HepG2 (cell line): ENCODE data around the gene RAB6A. TPM values are rescaled to one million over a fixed set of nuclear protein-coding genes. Genes with fewer than 3 reads are reported as not detected.

Source experiments
- ATAC-seq: fragments of 200-7000 bp; cut with Tn5 transposase; 3 replicates; pipeline ENCODE4 v1.9.1; 2020; ENCODE audit warnings: mild to moderate bottlenecking, moderate library complexity
- BruUV-seq: library from RNA; stranded (reverse); fragments of 400-500 nt; replicated peaks from 2 replicates; lab custom pipeline; 2021; lab: Mats Ljungman, UMichigan
- CTCF ChIA-PET: fragments of 300-600 bp; formaldehyde crosslinking; extraction: SDS; loops from one replicate; lab custom pipeline; 2021; ENCODE audit warnings: low total read pairs, inconsistent platforms, low intra/inter-chr PET ratio; lab: Yijun Ruan, JAX
- POLR2A ChIA-PET: fragments of 350-600 bp; sonication (Branson Sonifier 250); formaldehyde crosslinking; loops from one replicate; lab custom pipeline; 2020; ENCODE audit warnings: antibody characterized with exemption, inconsistent platforms; lab: Yijun Ruan, JAX
- DNase-seq: peaks from one replicate; pipeline ENCODE4 v3.0.0-alpha.2; 2015; ENCODE audit warnings: low spot score
- FAIRE-seq: peaks from 3 replicates; lab custom pipeline; 2011; peaks lifted over from hg19 to GRCh38; lab: Jason Lieb, UNC
- H2AFZ ChIP-seq: one replicate; pipeline ENCODE4 v1.6.1; 2011; ENCODE audit warnings: low read length, inconsistent platforms
- H3K27ac ChIP-seq: fragments of 300-600 bp; 3 replicates; pipeline ENCODE4 v1.8.0; 2011; ENCODE audit warnings: mixed run types, mild to moderate bottlenecking, mixed read lengths, low read length, inconsistent platforms; ENCODE audit not compliant: insufficient read depth; ENCODE audit errors: extremely low read length
- H3K27me3 ChIP-seq, 2 experiments: fragments of 200-600 bp in 1 of 2; 2 replicates in 1 of 2; 3 replicates in 1 of 2; pipeline versions ENCODE4 v1.6.0 to v1.8.0; 2011; ENCODE audit warnings: low read length in 2 of 2, mild to moderate bottlenecking in 2 of 2, moderate library complexity in 2 of 2, inconsistent platforms in 1 of 2; ENCODE audit not compliant: insufficient read depth in 2 of 2, control insufficient read depth in 1 of 2
- H3K36me3 ChIP-seq, 2 experiments: fragments of 200-600 bp in 1 of 2; replicated peaks in 1 of 2; 2 replicates in 1 of 2; 3 replicates in 1 of 2; pipeline versions ENCODE4 v1.5.1 to v1.8.0; 2011; ENCODE audit warnings: low read length in 2 of 2, inconsistent platforms in 1 of 2; ENCODE audit not compliant: insufficient read depth in 2 of 2, control insufficient read depth in 1 of 2
- H3K4me1 ChIP-seq: 2 replicates; pipeline ENCODE4 v1.5.1; 2012; ENCODE audit warnings: low read length, inconsistent platforms; ENCODE audit not compliant: insufficient read depth
- H3K4me2 ChIP-seq: 2 replicates; pipeline ENCODE4 v1.6.0; 2011; ENCODE audit warnings: low read depth, low read length, inconsistent platforms
- H3K4me3 ChIP-seq, 3 experiments: fragments of 200-600 bp in 1 of 3; sonication (generic), shearing (Covaris generic) in 1 of 3; replicated peaks in 1 of 3; 2 replicates each; pipeline ENCODE4 v1.5.1; 2011 to 2016; ENCODE audit warnings: low read length in 3 of 3, inconsistent platforms in 2 of 3, low read depth in 2 of 3, mild to moderate bottlenecking in 2 of 3, control low read depth in 1 of 3, mixed read lengths in 1 of 3; ENCODE audit not compliant: insufficient read depth in 1 of 3
- H3K79me2 ChIP-seq: one replicate; pipeline ENCODE4 v1.6.1; 2011; ENCODE audit warnings: low read length, inconsistent platforms; ENCODE audit not compliant: insufficient read depth
- H3K9ac ChIP-seq: 2 replicates; pipeline ENCODE4 v1.6.0; 2011; ENCODE audit warnings: mild to moderate bottlenecking, low read depth, low read length, inconsistent platforms; ENCODE audit not compliant: insufficient read depth
- H3K9me3 ChIP-seq: 2 replicates; pipeline ENCODE4 v1.5.1; 2012; ENCODE audit warnings: mild to moderate bottlenecking, low read length
- H4K20me1 ChIP-seq: 2 replicates; pipeline ENCODE4 v1.6.0; 2011; ENCODE audit warnings: inconsistent platforms, mild to moderate bottlenecking, low read length, moderate library complexity; ENCODE audit not compliant: insufficient read depth
- MAFF ChIP-seq: IDR thresholded peaks from 2 replicates; pipeline ENCODE4 v1.6.1; 2011; ENCODE audit warnings: low read depth, low read length, improper control_type of control experiment
- MAFK ChIP-seq, 2 experiments: IDR thresholded peaks in 1 of 2; conservative IDR thresholded peaks in 1 of 2; 2 replicates each; pipeline ENCODE4 v1.6.1; 2011; ENCODE audit warnings: improper control_type of control experiment in 2 of 2, low read length in 2 of 2
- WGBS: methylation state at CpG from one replicate; pipeline ENCODE4 v1.1.6; 2017; ENCODE audit warnings: low lambda C conversion rate; 5-methylcytosine and 5-hydroxymethylcytosine counted together
- in situ Hi-C: cut with HindIII; loops from 2 replicates; pipeline ENCODE4 v1.10.0; 2017; ENCODE audit warnings: low pct_unique_long_range_greater_than_20kb; ENCODE audit not compliant: extremely low pct_ligation_motif_present
- intact Hi-C: fragments of 100-400 bp; cut with micrococcal nuclease; formaldehyde crosslinking; loops from one replicate; pipeline ENCODE4 v1.10.0; 2022; ENCODE audit not compliant: unreplicated experiment
- polyA plus RNA-seq, 8 experiments: library from polyadenylated mRNA; depleted of rRNA in 3 of 8; stranded (reverse) in 7 of 8; unstranded in 1 of 8; fragments of >200 nt; fragmentation: Illumina TruSeq in 4 of 8; extraction: Trizol in 4 of 8; gene quantifications; 2 replicates each; pipeline versions ENCODE4 v1.2.1 to v1.2.3, GENCODE V29; 2011 to 2016; ENCODE audit warnings: low read depth in 4 of 8, missing spikeins in 1 of 8, mixed read lengths in 1 of 8; ENCODE audit not compliant: insufficient read depth in 1 of 8
- total RNA-seq, 5 experiments: library from RNA; depleted of rRNA; stranded (reverse); fragments of >200 nt; fragmentation: Illumina TruSeq; extraction: Trizol; gene quantifications; 2 replicates each; pipeline ENCODE4 v1.2.3, GENCODE V29; 2016; ENCODE audit warnings: low read depth in 1 of 5
- TF ChIP-seq, protein P1 (sequence below): sonication (generic); formaldehyde crosslinking; IDR thresholded peaks from 2 replicates; pipeline ENCODE4 v1.4.0; 2020; ENCODE audit warnings: missing genetic modification reagents, borderline replicate concordance

Gene RAB6A
- total and polyA plus RNA-seq, 2 of the 13 experiments (the other 11 are each of a cell fraction or from before 2014, with no cell fraction given) = 74.3 to 121 TPM

DNA sequence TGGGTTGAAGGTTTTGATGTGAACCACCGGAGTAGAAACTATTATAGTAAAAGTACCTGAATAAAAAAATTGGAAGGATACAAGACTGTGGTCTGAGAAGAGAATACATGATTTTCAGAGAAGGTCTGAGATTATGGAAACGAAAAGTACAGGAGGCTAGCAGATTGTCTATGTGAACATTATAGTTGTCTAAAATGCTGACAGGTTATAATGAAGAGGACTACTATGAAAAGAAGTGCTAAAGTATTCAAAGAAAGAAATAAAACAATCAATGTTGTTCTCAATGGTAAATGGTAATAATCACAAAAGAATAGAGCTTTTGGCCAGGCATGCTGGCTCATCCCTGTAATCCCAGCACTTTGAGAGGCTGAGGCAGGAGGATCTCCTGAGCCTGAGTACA is 34.0 kb downstream of the RAB6A start:
- WGBS = 97% methylated on average over 2 of the region's 2 CpGs
- TF ChIP-seq MAFF (0 out of 2 replicates have a peak, but pooled peaks have one; percentile 24), MAFK (conservative IDR thresholded peaks at IDR 0.05 in 1 of 2, IDR thresholded peaks at IDR 0.05 in 1 of 2; ENCODE audit: low read length in 2 of 2) (peak; percentile 30 to 63; a peak in 3 of 4 replicates)
- TF ChIP-seq, protein P1, sequence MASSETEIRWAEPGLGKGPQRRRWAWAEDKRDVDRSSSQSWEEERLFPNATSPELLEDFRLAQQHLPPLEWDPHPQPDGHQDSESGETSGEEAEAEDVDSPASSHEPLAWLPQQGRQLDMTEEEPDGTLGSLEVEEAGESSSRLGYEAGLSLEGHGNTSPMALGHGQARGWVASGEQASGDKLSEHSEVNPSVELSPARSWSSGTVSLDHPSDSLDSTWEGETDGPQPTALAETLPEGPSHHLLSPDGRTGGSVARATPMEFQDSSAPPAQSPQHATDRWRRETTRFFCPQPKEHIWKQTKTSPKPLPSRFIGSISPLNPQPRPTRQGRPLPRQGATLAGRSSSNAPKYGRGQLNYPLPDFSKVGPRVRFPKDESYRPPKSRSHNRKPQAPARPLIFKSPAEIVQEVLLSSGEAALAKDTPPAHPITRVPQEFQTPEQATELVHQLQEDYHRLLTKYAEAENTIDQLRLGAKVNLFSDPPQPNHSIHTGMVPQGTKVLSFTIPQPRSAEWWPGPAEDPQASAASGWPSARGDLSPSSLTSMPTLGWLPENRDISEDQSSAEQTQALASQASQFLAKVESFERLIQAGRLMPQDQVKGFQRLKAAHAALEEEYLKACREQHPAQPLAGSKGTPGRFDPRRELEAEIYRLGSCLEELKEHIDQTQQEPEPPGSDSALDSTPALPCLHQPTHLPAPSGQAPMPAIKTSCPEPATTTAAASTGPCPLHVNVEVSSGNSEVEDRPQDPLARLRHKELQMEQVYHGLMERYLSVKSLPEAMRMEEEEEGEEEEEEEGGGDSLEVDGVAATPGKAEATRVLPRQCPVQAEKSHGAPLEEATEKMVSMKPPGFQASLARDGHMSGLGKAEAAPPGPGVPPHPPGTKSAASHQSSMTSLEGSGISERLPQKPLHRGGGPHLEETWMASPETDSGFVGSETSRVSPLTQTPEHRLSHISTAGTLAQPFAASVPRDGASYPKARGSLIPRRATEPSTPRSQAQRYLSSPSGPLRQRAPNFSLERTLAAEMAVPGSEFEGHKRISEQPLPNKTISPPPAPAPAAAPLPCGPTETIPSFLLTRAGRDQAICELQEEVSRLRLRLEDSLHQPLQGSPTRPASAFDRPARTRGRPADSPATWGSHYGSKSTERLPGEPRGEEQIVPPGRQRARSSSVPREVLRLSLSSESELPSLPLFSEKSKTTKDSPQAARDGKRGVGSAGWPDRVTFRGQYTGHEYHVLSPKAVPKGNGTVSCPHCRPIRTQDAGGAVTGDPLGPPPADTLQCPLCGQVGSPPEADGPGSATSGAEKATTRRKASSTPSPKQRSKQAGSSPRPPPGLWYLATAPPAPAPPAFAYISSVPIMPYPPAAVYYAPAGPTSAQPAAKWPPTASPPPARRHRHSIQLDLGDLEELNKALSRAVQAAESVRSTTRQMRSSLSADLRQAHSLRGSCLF (CRISPR knock-in tag) = no peak
- Histone ChIP-seq H3K36me3 (peaks cover 4 to 27% of the 10 kb centered on the region in 2 experiments; a peak in 4 of 5 replicates), H3K9ac (no peak overlapping the region), H3K4me2 (no peak overlapping the region), H3K27ac (no peak overlapping the region), H3K27me3 (no peaks in the 10 kb centered on the region), H4K20me1 (peaks cover 3% of the 10 kb centered on the region; the same call in 1 of the 2 replicates), H3K79me2 (peaks cover 53% of the 10 kb centered on the region), H3K9me3 (no peaks in the 10 kb centered on the region), H3K4me1 (no peaks in the 10 kb centered on the region), H3K4me3 (no peak overlapping the region), H2AFZ (no peak overlapping the region)
- intact Hi-C loops (no loop called here), in situ Hi-C loops (no loop called here)
- CTCF ChIA-PET = no interaction called here
- no TSS peak for BruUV-seq
- no peak for DNase-seq
- FAIRE-seq = no peak
- no peak for ATAC-seq
- POLR2A ChIA-PET = no interaction called here
